ENCODE results near the gene ADK. TPM values are rescaled to one million over a fixed set of nuclear protein-coding genes. Genes with fewer than 3 reads are reported as not detected.

Gene ADK
- total RNA-seq, 1 experiment from 2014 or later: 26.8 TPM

DNA sequence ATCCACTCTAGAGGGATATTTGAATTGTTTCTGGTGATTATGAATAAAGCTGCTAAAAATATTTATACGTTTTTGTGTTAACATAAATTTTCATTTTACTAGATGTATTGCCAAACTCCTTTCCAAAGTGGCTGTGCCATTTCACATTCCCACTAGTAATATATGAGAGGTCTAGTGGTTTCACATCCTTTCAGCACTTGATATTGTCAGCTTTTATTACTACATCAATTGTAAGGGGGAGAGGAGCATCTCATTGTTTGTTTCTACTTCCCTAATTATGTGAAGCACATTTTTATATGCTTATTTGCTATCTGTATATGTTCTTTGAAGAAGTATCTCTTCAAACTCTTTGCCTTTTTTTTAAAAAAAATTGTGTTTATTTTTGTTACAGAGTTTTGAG, 184.5 kb downstream of the ADK start:
- Histone ChIP-seq H4K8ac (replicated peaks; ENCODE audit: insufficient read length, low read depth, low read length) (no peak overlapping the region), H3K4ac (ENCODE audit: low read depth, low read length) (no peak overlapping the region), H3K18ac (ENCODE audit: insufficient read length, low read depth, low read length) (no peak overlapping the region), H4K91ac (ENCODE audit: insufficient read length, low read depth, low read length) (no peak overlapping the region), H2AFZ (ENCODE audit: low read length) (no peak overlapping the region), H3K27ac (ENCODE audit: insufficient read length, low read depth, low read length) (no peak overlapping the region), H3K9ac (ENCODE audit: extremely low read depth, insufficient read length, low read length) (no peak overlapping the region), H4K20me1 (ENCODE audit: control insufficient read depth, insufficient read depth, insufficient read length) (no peaks in the 10 kb centered on the region), H2BK12ac (ENCODE audit: insufficient read length, low read depth, low read length) (no peak overlapping the region), H3K9me3 (ENCODE audit: control insufficient read depth, low read depth, low read length) (no peaks in the 10 kb centered on the region), H3K4me2 (ENCODE audit: insufficient read depth, insufficient read length, low read length) (no peak overlapping the region), H3K79me2 (ENCODE audit: insufficient read depth, low read length) (no peaks in the 10 kb centered on the region), H3K56ac (ENCODE audit: insufficient read length, low read depth, low read length) (no peak overlapping the region), H2AK5ac (ENCODE audit: insufficient read length, low read length) (no peak overlapping the region), H3T11ph (ENCODE audit: low read length) (no peak overlapping the region), H2BK120ac (ENCODE audit: low read depth, low read length, poor library complexity, severe bottlenecking) (no peak overlapping the region), H2BK20ac (ENCODE audit: low read depth, low read length, poor library complexity, severe bottlenecking) (no peak overlapping the region), H3K23ac (ENCODE audit: insufficient read length, low read depth, low read length) (no peak overlapping the region), H3K79me1 (ENCODE audit: insufficient read depth, low read depth, low read length, poor library complexity, severe bottlenecking) (no peaks in the 10 kb centered on the region), H3K4me1 (ENCODE audit: insufficient read depth, low read length) (no peaks in the 10 kb centered on the region), H3K14ac (ENCODE audit: insufficient read depth, low read length) (no peak overlapping the region), H4K5ac (ENCODE audit: insufficient read length, low read depth, low read length) (no peak overlapping the region), H3K23me2 (ENCODE audit: insufficient read length, low read depth, low read length, poor library complexity, severe bottlenecking) (no peaks in the 10 kb centered on the region), H3K27me3 (ENCODE audit: insufficient read depth, low read length) (no peaks in the 10 kb centered on the region), H2BK15ac (ENCODE audit: low read depth, low read length) (no peak overlapping the region), H2BK5ac (ENCODE audit: insufficient read length, low read length) (no peak overlapping the region)
- TF ChIP-seq, protein P1, sequence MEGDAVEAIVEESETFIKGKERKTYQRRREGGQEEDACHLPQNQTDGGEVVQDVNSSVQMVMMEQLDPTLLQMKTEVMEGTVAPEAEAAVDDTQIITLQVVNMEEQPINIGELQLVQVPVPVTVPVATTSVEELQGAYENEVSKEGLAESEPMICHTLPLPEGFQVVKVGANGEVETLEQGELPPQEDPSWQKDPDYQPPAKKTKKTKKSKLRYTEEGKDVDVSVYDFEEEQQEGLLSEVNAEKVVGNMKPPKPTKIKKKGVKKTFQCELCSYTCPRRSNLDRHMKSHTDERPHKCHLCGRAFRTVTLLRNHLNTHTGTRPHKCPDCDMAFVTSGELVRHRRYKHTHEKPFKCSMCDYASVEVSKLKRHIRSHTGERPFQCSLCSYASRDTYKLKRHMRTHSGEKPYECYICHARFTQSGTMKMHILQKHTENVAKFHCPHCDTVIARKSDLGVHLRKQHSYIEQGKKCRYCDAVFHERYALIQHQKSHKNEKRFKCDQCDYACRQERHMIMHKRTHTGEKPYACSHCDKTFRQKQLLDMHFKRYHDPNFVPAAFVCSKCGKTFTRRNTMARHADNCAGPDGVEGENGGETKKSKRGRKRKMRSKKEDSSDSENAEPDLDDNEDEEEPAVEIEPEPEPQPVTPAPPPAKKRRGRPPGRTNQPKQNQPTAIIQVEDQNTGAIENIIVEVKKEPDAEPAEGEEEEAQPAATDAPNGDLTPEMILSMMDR (conservative IDR thresholded peaks at IDR 0.05): no peak
- no peak overlapping the region for H3K4me3 Mint-ChIP-seq
- no peak for DNase-seq
- peaks cover 4 to 13% (median 10%) of the 10 kb centered on the region in 3 experiments for H3K36me3 Mint-ChIP-seq (ENCODE audit: insufficient read depth in 1 of 3, low read depth in 3 of 3)
- no CpG with 5 or more reads among the region's 1 CpG for WGBS (ENCODE audit: extremely low coverage, insufficient read length, low lambda C conversion rate)
- no peak overlapping the region for H3K27ac Mint-ChIP-seq
- peaks cover 0 to 4% of the 10 kb centered on the region in 2 experiments; a peak in 2 of 5 replicates for H3K9me3 Mint-ChIP-seq
- H3K4me1 Mint-ChIP-seq: no peaks in the 10 kb centered on the region
- H3K27me3 Mint-ChIP-seq (ENCODE audit: low read depth): no peaks in the 10 kb centered on the region
